ENCODE data around the gene OR10W1. TPM values are rescaled to one million over a fixed set of nuclear protein-coding genes. Genes with fewer than 3 reads are reported as not detected.

The OR10W1 gene
- total and polyA plus RNA-seq, 2 of the 8 experiments (the other 6 are each of a cell fraction or from before 2014, with no cell fraction given) = not detected

DNA sequence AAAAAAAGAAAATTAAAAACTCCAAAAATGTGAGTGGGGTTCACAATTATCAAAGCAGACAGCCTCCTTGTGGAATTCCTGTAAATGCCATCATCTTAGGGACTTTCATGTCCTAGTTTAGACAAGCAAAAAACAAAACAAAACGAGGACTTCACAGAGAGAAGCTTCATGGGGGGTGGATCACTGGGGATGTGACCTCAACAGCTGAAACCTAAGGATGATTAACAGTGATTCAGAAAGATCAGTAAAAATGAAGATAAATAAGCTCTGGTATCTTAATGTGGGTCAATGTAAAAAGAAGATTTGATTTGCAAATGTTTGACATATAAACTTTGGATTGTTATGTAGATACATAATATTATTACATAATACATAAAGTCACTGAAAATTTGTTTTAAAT lies 8.1 kb upstream of the OR10W1 start:
- Histone ChIP-seq H4K8ac (ENCODE audit: extremely low read depth, insufficient read depth, low read length) (no peak overlapping the region), H4K5ac (ENCODE audit: insufficient read length, low read depth, low read length) (no peak overlapping the region), H2BK15ac (ENCODE audit: low read length) (no peak overlapping the region), H2AK5ac (ENCODE audit: low read depth, low read length) (no peak overlapping the region), H3K79me2 (ENCODE audit: control insufficient read depth in 1 of 2, insufficient read depth in 2 of 2, low read length in 2 of 2) (no peaks in the 10 kb centered on the region), H3K4ac (replicated peaks; ENCODE audit: insufficient read length, low read depth, low read length) (no peak overlapping the region), H3K4me1 (replicated peaks in 1 of 4; ENCODE audit: control insufficient read depth in 3 of 4, insufficient read depth in 4 of 4, low read length in 3 of 4) (no peaks in the 10 kb centered on the region), H2BK120ac (replicated peaks; ENCODE audit: low read depth, low read length) (no peak overlapping the region), H3K9me3 (ENCODE audit: insufficient read depth in 2 of 2, low read depth in 1 of 2, low read length in 1 of 2) (peaks cover 0 to 3% of the 10 kb centered on the region in 2 experiments; a peak in 1 of 4 replicates), H3K27me3 (replicated peaks in 1 of 4; ENCODE audit: control insufficient read depth in 3 of 4, extremely low read depth in 1 of 4, insufficient read depth in 3 of 4, low read length in 3 of 4) (no peaks in the 10 kb centered on the region), H3K4me3 (ENCODE audit: extremely low read depth in 1 of 4, insufficient read depth in 2 of 4, low read depth in 3 of 4, low read length in 4 of 4) (no peak overlapping the region), H3K79me1 (ENCODE audit: low read depth, low read length) (no peaks in the 10 kb centered on the region), H3K14ac (ENCODE audit: insufficient read length) (no peak overlapping the region), H3K18ac (ENCODE audit: extremely low read depth, low read length) (no peak overlapping the region), H2BK20ac (ENCODE audit: low read length) (no peak overlapping the region), H3K9ac (replicated peaks in 1 of 4; ENCODE audit: extremely low read depth in 1 of 4, low read depth in 3 of 4, low read length in 3 of 4) (no peak overlapping the region), H2BK5ac (ENCODE audit: low read depth, low read length) (no peak overlapping the region), H3K36me3 (ENCODE audit: control insufficient read depth in 2 of 4, insufficient read depth in 4 of 4, low read length in 3 of 4) (no peaks in the 10 kb centered on the region), H4K20me1 (replicated peaks in 1 of 2; ENCODE audit: control insufficient read depth in 1 of 2, insufficient read depth in 2 of 2, low read length in 2 of 2) (no peaks in the 10 kb centered on the region), H2AFZ (ENCODE audit: low read length) (no peak overlapping the region), H2BK12ac (ENCODE audit: low read depth, low read length) (no peak overlapping the region), H3K23me2 (ENCODE audit: low read depth, low read length) (no peaks in the 10 kb centered on the region), H4K91ac (replicated peaks; ENCODE audit: insufficient read length, low read length) (no peak overlapping the region), H3K23ac (ENCODE audit: insufficient read length) (no peak overlapping the region), H3K27ac (ENCODE audit: low read depth, low read length) (no peak overlapping the region), H3K4me2 (ENCODE audit: insufficient read depth in 1 of 2, low read depth in 2 of 2, low read length in 2 of 2) (no peak overlapping the region), H3K56ac (replicated peaks; ENCODE audit: insufficient read length, low read depth, low read length) (no peak overlapping the region)
- FAIRE-seq (no peak), DNase-seq (ENCODE audit: low read depth in 1 of 2, low spot score in 2 of 2) (no peak)
- WGBS, 2 experiments (ENCODE audit: extremely low coverage in 1 of 2, insufficient coverage in 1 of 2, insufficient read length in 1 of 2, insufficient replicate concordance in 2 of 2, low coverage in 1 of 2, low lambda C conversion rate in 2 of 2, missing lambda C conversion rate in 1 of 2) = 76% methylated on average over 1 of the region's 1 CpG; no CpG with 5 or more reads in 1 of the 2 experiments
- no peak for TF ChIP-seq EZH2 (IDR thresholded peaks at IDR 0.05; ENCODE audit: low read depth, low read length, severe bottlenecking)
- no peak for TF ChIP-seq JUND (IDR thresholded peaks at IDR 0.05; ENCODE audit: low read length)
- TF ChIP-seq CBX8 (IDR thresholded peaks at IDR 0.05; ENCODE audit: borderline replicate concordance, low read depth, low read length) = no peak
- TF ChIP-seq TAF1 (IDR thresholded peaks at IDR 0.05; ENCODE audit: low read depth, low read length) = no peak
- TF ChIP-seq KDM1A (IDR thresholded peaks at IDR 0.05; ENCODE audit: borderline replicate concordance, low read length) = no peak
- no peak for TF ChIP-seq GABPA (IDR thresholded peaks at IDR 0.05; ENCODE audit: borderline replicate concordance, insufficient read depth, low read length)
- ChIA-PET CTCF (ENCODE audit: partially characterized antibody) (no interaction called here), POLR2A (ENCODE audit: partially characterized antibody) (no interaction called here)
